K562 (cell line): ENCODE results near the gene B4GALNT3. TPM values are rescaled to one million over a fixed set of nuclear protein-coding genes. Genes with fewer than 3 reads are reported as not detected.

Experiments
- ATAC-seq: fragments of 200-7000 bp; cut with Tn5 transposase; 3 replicates; pipeline ENCODE4 v1.9.1; 2020; ENCODE audit warnings: moderate library complexity
- BruUV-seq: library from RNA; stranded (reverse); fragments of 400-500 nt; replicated peaks from 2 replicates; lab custom pipeline; 2021; lab: Mats Ljungman, UMichigan
- CTCF ChIA-PET: fragments of 300-600 bp; formaldehyde crosslinking; extraction: SDS; loops from one replicate; lab custom pipeline; 2021; ENCODE audit warnings: low intra/inter-chr PET ratio; lab: Yijun Ruan, JAX
- POLR2A ChIA-PET: fragments of 300-600, 350-650 bp; sonication (Branson Sonifier 250); formaldehyde crosslinking; extraction: SDS; loops from one replicate; lab custom pipeline; 2021; ENCODE audit warnings: antibody characterized with exemption, inconsistent platforms; lab: Yijun Ruan, JAX
- DNase-seq, 4 experiments: peaks; one replicate each; pipeline versions ENCODE4 v3.0.0 to v3.0.0-alpha.2; 2011 to 2018; ENCODE audit warnings: low spot score in 3 of 4, mixed read lengths in 3 of 4; ENCODE audit errors: extremely low read depth in 1 of 4
- FAIRE-seq: peaks from 2 replicates; lab custom pipeline; 2011; peaks lifted over from hg19 to GRCh38; lab: Jason Lieb, UNC
- H2AFZ ChIP-seq: 2 replicates; pipeline ENCODE4 v1.6.0; 2011; ENCODE audit warnings: low read depth, low read length, control low read depth, inconsistent platforms
- H3K27ac ChIP-seq: fragments of 200-600 bp; 3 replicates; pipeline ENCODE4 v1.8.0; 2011; ENCODE audit warnings: low read depth, mild to moderate bottlenecking, control low read depth, inconsistent platforms, low read length, moderate library complexity, mixed read lengths; ENCODE audit errors: extremely low read depth
- H3K27me3 ChIP-seq, 2 experiments: fragments of 300-600 bp in 1 of 2; 2 replicates in 1 of 2; 3 replicates in 1 of 2; pipeline versions ENCODE4 v1.6.0 to v1.8.0; 2011; ENCODE audit warnings: inconsistent platforms in 2 of 2, low read length in 2 of 2, mild to moderate bottlenecking in 1 of 2, mixed read lengths in 1 of 2, moderate library complexity in 1 of 2; ENCODE audit not compliant: control insufficient read depth in 2 of 2, insufficient read depth in 2 of 2
- H3K36me3 ChIP-seq: fragments of 300-600 bp; 3 replicates; pipeline ENCODE4 v1.8.0; 2011; ENCODE audit warnings: mild to moderate bottlenecking, low read length, inconsistent platforms; ENCODE audit not compliant: control insufficient read depth, insufficient read depth
- H3K4me1 ChIP-seq, 2 experiments: fragments of 200-600 bp in 1 of 2; replicated peaks in 1 of 2; 2 replicates in 1 of 2; 3 replicates in 1 of 2; pipeline versions ENCODE4 v1.5.1 to v1.8.0; 2011; ENCODE audit warnings: inconsistent platforms in 2 of 2, low read length in 2 of 2, mild to moderate bottlenecking in 1 of 2, mixed read lengths in 1 of 2, moderate library complexity in 1 of 2; ENCODE audit not compliant: control insufficient read depth in 2 of 2, insufficient read depth in 2 of 2
- H3K4me2 ChIP-seq: 2 replicates; pipeline ENCODE4 v1.6.1; 2011; ENCODE audit warnings: low read length, control low read depth, inconsistent platforms, mixed read lengths; ENCODE audit not compliant: insufficient read depth
- H3K4me3 ChIP-seq: fragments of 200-600 bp; sonication (generic), shearing (Covaris generic); 2 replicates; pipeline ENCODE4 v1.5.1; 2016; ENCODE audit warnings: control low read depth, inconsistent platforms
- H3K79me2 ChIP-seq: fragments of 200-600 bp; 3 replicates; pipeline ENCODE4 v1.8.0; 2011; ENCODE audit warnings: low read length, inconsistent platforms; ENCODE audit not compliant: control insufficient read depth, insufficient read depth
- H3K9ac ChIP-seq, 2 experiments: 2 replicates each; pipeline versions ENCODE4 v1.6.0 to v1.6.1; 2011; ENCODE audit warnings: low read depth in 2 of 2, low read length in 2 of 2, control low read depth in 1 of 2, inconsistent platforms in 1 of 2, mild to moderate bottlenecking in 1 of 2, mixed read lengths in 1 of 2; ENCODE audit not compliant: insufficient read depth in 1 of 2
- H3K9me1 ChIP-seq: one replicate; pipeline ENCODE4 v1.6.0; 2011; ENCODE audit warnings: inconsistent platforms, mild to moderate bottlenecking, low read length, moderate library complexity; ENCODE audit not compliant: control insufficient read depth, insufficient read depth
- H3K9me3 ChIP-seq: replicated peaks from 2 replicates; pipeline ENCODE4 v1.5.1; 2011; ENCODE audit warnings: low read depth, low read length, inconsistent platforms; ENCODE audit not compliant: control insufficient read depth, insufficient read depth
- H4K20me1 ChIP-seq: replicated peaks from 2 replicates; pipeline ENCODE4 v1.6.1; 2011; ENCODE audit warnings: low read length, inconsistent platforms, mixed read lengths; ENCODE audit not compliant: control insufficient read depth, insufficient read depth
- ELF2 ChIP-seq: fragments of 250-450 bp; sonication (Bioruptor Pico); IDR thresholded peaks from 2 replicates; pipeline ENCODE4 v1.5.0; 2021; ENCODE audit warnings: mild to moderate bottlenecking
- ETV5 ChIP-seq: sonication (generic); formaldehyde crosslinking; IDR thresholded peaks from 2 replicates; pipeline ENCODE4 v1.4.0; 2020; ENCODE audit warnings: low read depth, mild to moderate bottlenecking, missing genetic modification reagents
- EZH2 ChIP-seq: IDR thresholded peaks from 2 replicates; pipeline ENCODE4 v1.6.1; 2012; ENCODE audit warnings: low read depth, mild to moderate bottlenecking, inconsistent platforms, low read length, borderline replicate concordance
- NFE2L1 ChIP-seq: fragments of 450-650 bp; IDR thresholded peaks from 2 replicates; pipeline ENCODE4 v1.6.1; 2016; ENCODE audit warnings: missing genetic modification characterization, low read depth, mild to moderate bottlenecking, missing compliant biosample characterization, moderate library complexity, borderline replicate concordance
- RBM39 ChIP-seq: fragments of 200-400 bp; formaldehyde crosslinking; optimal IDR thresholded peaks from 2 replicates; pipeline ENCODE3; 2018; ENCODE audit warnings: low read depth, low read length
- SIN3A ChIP-seq, 2 experiments: fragments of 150-350 bp in 1 of 2; IDR thresholded peaks; 2 replicates each; pipeline ENCODE4 v1.6.1; 2011 to 2016; ENCODE audit warnings: borderline replicate concordance in 2 of 2, low read depth in 2 of 2, low read length in 2 of 2, mild to moderate bottlenecking in 2 of 2, moderate library complexity in 2 of 2; ENCODE audit not compliant: control insufficient read depth in 1 of 2
- STAT5B ChIP-seq: fragments of 250-450 bp; sonication (Bioruptor Pico); IDR thresholded peaks from 2 replicates; pipeline ENCODE4 v1.8.0; 2021; ENCODE audit warnings: mild to moderate bottlenecking, inconsistent platforms
- TOE1 ChIP-seq, 2 experiments: fragments of 450-650 bp in 1 of 2; sonication (generic) in 1 of 2; formaldehyde crosslinking in 1 of 2; IDR thresholded peaks; 2 replicates each; pipeline versions ENCODE4 v1.7.1 to v1.8.0; 2016 to 2022; ENCODE audit warnings: borderline replicate concordance in 2 of 2, mild to moderate bottlenecking in 2 of 2, antibody characterized with exemption in 1 of 2, inconsistent platforms in 1 of 2, low read depth in 1 of 2, missing genetic modification reagents in 1 of 2, moderate library complexity in 1 of 2
- ZKSCAN8 ChIP-seq: fragments of 200-800 bp; sonication (Bioruptor generic); IDR thresholded peaks from 2 replicates; pipeline ENCODE4 v1.6.1; 2016; ENCODE audit warnings: missing genetic modification characterization, missing compliant biosample characterization
- WGBS: fragments of 100-300 bp; shearing (Covaris generic); methylation state at CpG from one replicate; pipeline ENCODE4 v1.1.6; 2016; ENCODE audit warnings: low coverage, mixed read lengths; ENCODE audit not compliant: insufficient coverage; ENCODE audit errors: missing lambda C conversion rate; 5-methylcytosine and 5-hydroxymethylcytosine counted together
- in situ Hi-C: fragments of 300-500 bp; cut with MboI; formaldehyde crosslinking; loops from 4 replicates; pipeline ENCODE4 v1.15.0; 2018; ENCODE audit warnings: inconsistent platforms, mixed read lengths
- intact Hi-C: fragments of 100-400 bp; cut with micrococcal nuclease; formaldehyde crosslinking; loops from 2 replicates; pipeline ENCODE4 v1.14.2; 2022
- polyA plus RNA-seq, 8 experiments: library from polyadenylated mRNA; depleted of rRNA in 4 of 8; stranded (reverse) in 5 of 8; unstranded in 3 of 8; fragments of >200 nt; fragmentation: Nextera tagmentation in 2 of 8; fragmentation: Illumina TruSeq in 1 of 8; extraction: Ambion mirVana in 2 of 8; extraction: Trizol in 1 of 8; gene quantifications; 2 replicates each; pipeline versions ENCODE4 v1.2.1 to v1.2.3, GENCODE V29; 2011 to 2014; ENCODE audit warnings: inconsistent platforms in 1 of 8, missing spikeins in 1 of 8
- total RNA-seq, 7 experiments: library from RNA; depleted of rRNA in 6 of 7; stranded (reverse); fragments of >200 nt in 6 of 7; fragmentation: Illumina TruSeq in 2 of 7; extraction: Trizol in 2 of 7; gene quantifications; 2 replicates each; pipeline versions ENCODE4 v1.2.1 to v1.2.3, GENCODE V29; 2011 to 2021; ENCODE audit warnings: low replicate concordance in 1 of 7
- TF ChIP-seq, protein P1 (sequence below): fragments of 250-450 bp; sonication (Bioruptor Pico); IDR thresholded peaks from 2 replicates; pipeline ENCODE4 v1.8.0; 2021; ENCODE audit warnings: moderate library complexity, mild to moderate bottlenecking, inconsistent platforms
- TF ChIP-seq, protein P2 (sequence below), 2 experiments: fragments of 450-650 bp; IDR thresholded peaks; 2 replicates each; pipeline ENCODE4 v1.6.1; 2016

B4GALNT3 gene
- total and polyA plus RNA-seq, 9 of the 15 experiments (the other 6 are each of a cell fraction or from before 2014, with no cell fraction given), result 0.04 to 0.36 (median 0.10) TPM; not detected in 6

DNA sequence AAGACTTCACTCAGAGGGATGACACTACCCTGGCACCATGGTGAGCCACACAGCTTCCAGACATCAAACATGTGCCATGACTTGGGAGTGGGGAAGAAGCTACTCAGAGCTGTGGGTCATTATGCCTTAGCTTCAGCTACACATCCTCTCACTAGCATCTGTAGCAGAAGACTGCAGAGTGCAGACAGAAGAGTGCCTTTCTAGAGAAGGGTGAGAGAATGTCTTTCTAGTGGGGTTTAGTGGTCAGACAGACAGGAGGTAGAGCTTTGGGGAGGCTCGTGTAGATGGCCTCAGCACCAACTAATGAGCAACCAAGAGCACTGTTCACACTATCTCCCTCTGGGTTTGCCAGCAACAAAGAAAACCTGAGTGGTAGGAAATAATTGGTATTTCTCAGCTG is 4.9 kb upstream of the B4GALNT3 start:
- Histone ChIP-seq H3K27me3 (peaks cover 0 to 8% of the 10 kb centered on the region in 2 experiments; a peak in 2 of 5 replicates), H3K4me2 (no peak overlapping the region), H4K20me1 (no peaks in the 10 kb centered on the region), H3K9me3 (no peaks in the 10 kb centered on the region; the same call in 1 of the 2 replicates), H2AFZ (no peak overlapping the region), H3K36me3 (no peaks in the 10 kb centered on the region), H3K9me1 (no peaks in the 10 kb centered on the region), H3K9ac (no peak overlapping the region), H3K4me1 (peaks cover 0 to 15% of the 10 kb centered on the region in 2 experiments; a peak in 2 of 5 replicates), H3K79me2 (no peaks in the 10 kb centered on the region), H3K4me3 (no peak overlapping the region), H3K27ac (no peak overlapping the region)
- CTCF ChIA-PET, result interaction anchor here (4.9 kb wide), 1 partner anchor 92 kb away, joined by 48 read pairs; no protein-coding TSS in a partner anchor
- DNase-seq (no peak), ATAC-seq (no peak), FAIRE-seq (no peak)
- POLR2A ChIA-PET, result interaction anchor here (0.6 kb wide), 1 partner anchor 455 kb away, joined by 3 read pairs; no protein-coding TSS in a partner anchor
- in situ Hi-C loops (loop anchor here (5.0 kb wide), 1 partner anchor 87 kb away; no protein-coding TSS in a partner anchor), intact Hi-C loops (loop anchor here (2.0 kb wide), 1 partner anchor 92 kb away; no protein-coding TSS in a partner anchor)
- TF ChIP-seq, protein P1, sequence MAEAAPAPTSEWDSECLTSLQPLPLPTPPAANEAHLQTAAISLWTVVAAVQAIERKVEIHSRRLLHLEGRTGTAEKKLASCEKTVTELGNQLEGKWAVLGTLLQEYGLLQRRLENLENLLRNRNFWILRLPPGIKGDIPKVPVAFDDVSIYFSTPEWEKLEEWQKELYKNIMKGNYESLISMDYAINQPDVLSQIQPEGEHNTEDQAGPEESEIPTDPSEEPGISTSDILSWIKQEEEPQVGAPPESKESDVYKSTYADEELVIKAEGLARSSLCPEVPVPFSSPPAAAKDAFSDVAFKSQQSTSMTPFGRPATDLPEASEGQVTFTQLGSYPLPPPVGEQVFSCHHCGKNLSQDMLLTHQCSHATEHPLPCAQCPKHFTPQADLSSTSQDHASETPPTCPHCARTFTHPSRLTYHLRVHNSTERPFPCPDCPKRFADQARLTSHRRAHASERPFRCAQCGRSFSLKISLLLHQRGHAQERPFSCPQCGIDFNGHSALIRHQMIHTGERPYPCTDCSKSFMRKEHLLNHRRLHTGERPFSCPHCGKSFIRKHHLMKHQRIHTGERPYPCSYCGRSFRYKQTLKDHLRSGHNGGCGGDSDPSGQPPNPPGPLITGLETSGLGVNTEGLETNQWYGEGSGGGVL (CRISPR knock-in tag), result no peak
- TF ChIP-seq TOE1 (IDR thresholded peaks at IDR 0.05; ENCODE audit: borderline replicate concordance) (no peak), TOE1 (CRISPR knock-in tag; IDR thresholded peaks at IDR 0.05; ENCODE audit: borderline replicate concordance, low read depth) (no peak), RBM39 (no peak), ELF2 (CRISPR knock-in tag) (no peak), ETV5 (CRISPR knock-in tag) (no peak), SIN3A (IDR thresholded peaks at IDR 0.05; ENCODE audit: borderline replicate concordance in 2 of 2, control insufficient read depth in 1 of 2, low read depth in 2 of 2, low read length in 2 of 2) (no peak), ZKSCAN8 (no peak), STAT5B (CRISPR knock-in tag) (no peak), NFE2L1 (tag) (no peak), EZH2 (no peak)
- TF ChIP-seq, protein P2, sequence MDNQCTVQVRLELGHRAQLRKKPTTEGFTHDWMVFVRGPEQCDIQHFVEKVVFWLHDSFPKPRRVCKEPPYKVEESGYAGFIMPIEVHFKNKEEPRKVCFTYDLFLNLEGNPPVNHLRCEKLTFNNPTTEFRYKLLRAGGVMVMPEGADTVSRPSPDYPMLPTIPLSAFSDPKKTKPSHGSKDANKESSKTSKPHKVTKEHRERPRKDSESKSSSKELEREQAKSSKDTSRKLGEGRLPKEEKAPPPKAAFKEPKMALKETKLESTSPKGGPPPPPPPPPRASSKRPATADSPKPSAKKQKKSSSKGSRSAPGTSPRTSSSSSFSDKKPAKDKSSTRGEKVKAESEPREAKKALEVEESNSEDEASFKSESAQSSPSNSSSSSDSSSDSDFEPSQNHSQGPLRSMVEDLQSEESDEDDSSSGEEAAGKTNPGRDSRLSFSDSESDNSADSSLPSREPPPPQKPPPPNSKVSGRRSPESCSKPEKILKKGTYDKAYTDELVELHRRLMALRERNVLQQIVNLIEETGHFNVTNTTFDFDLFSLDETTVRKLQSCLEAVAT (IDR thresholded peaks at IDR 0.05), result no peak
- BruUV-seq, result no TSS peak
- 0% methylated on average over 1 of the region's 1 CpG for WGBS
